ENCODE data around the gene TERB2.
"Not testable (repeated sequence)": the region's sequence is repeated elsewhere in the genome, so short reads cannot be mapped to it uniquely, and the experiment has no call there.

The TERB2 gene

DNA sequence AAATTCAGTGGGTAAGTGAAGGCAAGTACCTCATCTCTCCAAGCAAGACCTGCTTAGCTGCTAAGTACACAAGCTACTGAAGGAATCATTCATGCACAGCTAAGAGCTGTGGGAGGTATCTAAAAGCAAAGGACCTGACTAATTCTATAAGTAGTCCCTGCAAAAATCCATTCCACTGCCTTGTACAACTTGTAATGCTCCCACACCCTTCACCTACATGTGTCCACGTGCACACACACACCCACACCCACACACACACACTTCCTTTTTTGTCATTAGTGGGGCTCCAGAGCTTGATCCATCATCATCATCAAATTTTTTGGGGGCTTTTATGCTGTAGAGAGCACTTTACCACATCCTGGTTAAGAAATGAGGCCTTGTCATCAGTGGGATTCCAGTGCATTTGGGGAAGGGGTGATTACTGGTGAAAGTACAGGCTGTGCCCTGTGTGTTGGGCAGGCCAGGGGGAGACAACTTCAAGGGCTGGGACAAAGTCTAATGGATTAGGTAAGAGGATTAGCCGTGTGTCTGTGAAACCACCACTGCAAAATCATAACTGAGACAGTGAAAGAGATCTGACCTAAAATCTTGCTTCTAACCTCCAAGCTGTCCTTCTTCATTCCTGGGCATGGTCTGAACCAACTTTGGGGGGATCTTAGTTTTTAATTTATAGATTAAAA lies 47.4 kb downstream of the TERB2 start:
- DNase-seq (ENCODE audit: low spot score): peak; percentile 49

DNA sequence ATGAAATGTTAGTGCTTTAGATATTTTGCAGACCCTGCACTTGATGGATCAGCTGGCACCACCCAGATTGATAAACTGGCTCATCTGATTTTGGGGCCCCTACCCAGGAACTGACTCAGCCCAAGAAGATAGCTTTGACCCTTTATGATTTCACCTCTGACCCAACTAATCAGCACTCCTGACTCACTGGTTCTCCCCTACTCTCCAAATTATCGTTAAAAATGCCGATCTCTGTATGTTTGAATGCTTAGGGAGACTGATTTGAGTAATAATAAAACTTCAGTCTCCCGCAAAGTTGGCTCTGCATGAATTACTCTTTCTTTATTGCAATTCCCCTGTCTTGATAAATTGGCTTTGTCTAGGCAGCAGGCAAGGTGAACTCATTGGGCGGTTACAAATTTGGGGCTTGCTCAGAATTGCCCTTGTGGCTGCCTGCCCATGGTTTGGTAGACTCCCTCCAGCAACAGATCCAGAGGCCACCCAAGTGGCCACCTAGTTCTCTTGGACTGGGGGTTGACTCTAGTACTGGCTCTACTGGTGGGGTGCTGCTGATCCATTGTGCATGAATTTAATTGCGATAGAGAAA lies 48.2 kb downstream of the TERB2 start:
- not testable (repeated sequence) for DNase-seq (ENCODE audit: low spot score)

DNA sequence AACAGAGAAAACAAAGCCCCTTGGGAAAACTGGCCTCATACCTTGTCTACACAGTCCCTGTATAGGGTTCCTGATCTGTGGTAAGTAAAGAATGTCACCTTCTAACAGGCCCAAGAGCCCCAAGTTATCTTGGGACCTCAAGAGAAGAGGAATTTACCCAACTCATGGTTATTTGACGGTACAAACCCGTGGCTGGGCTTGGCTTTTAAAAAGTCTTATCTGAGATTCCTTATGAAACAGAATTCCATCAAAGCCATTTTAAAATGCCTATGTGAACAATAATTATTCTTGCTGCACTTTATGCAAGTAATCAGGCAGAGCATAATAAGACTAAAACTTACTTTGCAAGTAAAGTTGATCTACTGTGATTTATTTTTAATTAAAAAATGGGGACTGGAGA lies 52.6 kb downstream of the TERB2 start:
- no peak for DNase-seq (ENCODE audit: low spot score)

DNA sequence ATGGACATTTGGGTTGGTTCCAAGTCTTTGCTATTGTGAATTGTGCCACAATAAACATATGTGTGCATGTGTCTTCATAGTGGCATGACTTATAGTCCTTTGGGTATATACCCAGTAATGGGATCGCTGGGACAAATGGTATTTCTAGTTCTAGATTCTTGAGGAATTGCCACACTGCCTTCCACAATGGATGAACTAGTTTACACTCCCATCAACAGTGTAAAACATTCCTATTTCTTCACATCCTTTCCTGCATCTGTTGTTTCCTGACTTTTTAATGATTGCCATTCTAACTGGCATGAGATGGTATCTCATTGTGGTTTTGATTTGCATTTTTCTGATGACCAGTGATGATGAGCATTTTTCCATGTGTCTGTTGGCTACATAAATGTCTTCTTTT lies 58.6 kb downstream of the TERB2 start:
- DNase-seq (ENCODE audit: low spot score): peak; percentile 16

DNA sequence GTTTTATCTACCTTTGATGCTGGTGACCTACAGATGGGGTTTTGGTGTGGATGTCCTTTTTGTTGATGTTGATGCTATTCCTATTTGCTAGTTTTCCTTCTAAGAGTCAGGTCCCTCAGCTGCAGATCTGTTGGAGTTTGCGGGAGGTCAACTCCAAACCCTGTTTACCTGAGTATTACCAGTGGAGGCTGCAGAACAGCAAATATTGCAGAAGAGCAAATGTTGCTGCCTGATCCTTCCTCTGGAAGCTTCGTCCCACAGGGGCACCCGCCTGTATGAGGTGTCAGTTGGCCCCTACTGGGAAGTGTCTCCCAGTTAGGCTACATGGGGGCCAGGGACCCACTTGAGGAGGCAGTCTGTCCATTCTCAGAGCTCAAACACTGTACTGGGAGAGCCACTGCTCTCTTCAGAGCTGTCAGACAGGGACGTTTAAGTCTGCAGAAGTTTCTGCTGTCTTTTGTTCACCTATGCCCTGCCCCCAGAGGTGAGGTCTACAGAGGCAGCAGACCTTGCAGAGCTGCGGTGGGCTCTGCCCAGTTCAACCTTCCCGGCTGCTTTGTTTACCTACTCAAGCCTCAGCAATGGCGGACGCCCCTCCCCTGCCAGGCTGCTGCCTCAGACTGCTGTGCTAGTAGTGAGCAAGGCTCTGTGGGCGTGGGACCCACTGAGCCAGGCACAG lies 63.9 kb downstream of the TERB2 start:
- not testable (repeated sequence) for DNase-seq (ENCODE audit: low spot score)

DNA sequence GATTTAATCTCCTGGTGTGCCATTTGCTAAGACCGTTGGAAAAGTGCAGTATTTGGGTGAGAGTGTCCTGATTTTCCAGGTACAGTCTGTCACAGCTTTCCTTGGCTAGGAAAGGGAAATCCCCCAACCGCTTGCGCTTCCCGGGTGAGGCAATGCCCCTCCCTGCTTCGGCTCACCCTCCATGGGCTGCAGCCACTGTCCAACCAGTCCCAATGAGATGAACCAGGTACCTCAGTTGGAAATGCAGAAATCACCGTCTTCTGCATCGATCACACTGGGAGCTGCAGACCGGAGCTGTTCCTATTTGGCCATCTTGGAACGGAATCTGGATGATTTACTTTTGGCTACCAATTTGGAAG lies 64.4 kb downstream of the TERB2 start:
- DNase-seq (ENCODE audit: low spot score): not testable (repeated sequence)

DNA sequence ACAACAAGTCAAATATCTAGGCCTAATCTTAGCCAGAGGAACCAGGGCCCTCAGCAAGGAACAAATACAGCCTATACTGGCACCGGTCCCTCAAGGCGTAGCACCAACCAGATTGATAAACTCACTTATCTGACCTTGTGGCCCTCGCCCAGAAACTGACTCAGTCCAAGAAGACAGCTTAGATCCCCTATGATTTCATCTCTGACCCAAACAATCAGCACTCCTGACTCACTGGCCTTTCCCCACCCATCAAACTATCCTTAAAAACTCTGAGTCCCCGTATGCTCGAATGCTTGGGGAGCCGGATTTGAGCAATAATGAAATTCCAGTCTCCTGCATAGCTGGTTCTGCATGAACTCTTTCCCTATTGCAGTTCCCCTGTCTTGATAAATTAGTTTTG lies 64.9 kb downstream of the TERB2 start:
- peak; percentile 63 for DNase-seq (ENCODE audit: low spot score)

DNA sequence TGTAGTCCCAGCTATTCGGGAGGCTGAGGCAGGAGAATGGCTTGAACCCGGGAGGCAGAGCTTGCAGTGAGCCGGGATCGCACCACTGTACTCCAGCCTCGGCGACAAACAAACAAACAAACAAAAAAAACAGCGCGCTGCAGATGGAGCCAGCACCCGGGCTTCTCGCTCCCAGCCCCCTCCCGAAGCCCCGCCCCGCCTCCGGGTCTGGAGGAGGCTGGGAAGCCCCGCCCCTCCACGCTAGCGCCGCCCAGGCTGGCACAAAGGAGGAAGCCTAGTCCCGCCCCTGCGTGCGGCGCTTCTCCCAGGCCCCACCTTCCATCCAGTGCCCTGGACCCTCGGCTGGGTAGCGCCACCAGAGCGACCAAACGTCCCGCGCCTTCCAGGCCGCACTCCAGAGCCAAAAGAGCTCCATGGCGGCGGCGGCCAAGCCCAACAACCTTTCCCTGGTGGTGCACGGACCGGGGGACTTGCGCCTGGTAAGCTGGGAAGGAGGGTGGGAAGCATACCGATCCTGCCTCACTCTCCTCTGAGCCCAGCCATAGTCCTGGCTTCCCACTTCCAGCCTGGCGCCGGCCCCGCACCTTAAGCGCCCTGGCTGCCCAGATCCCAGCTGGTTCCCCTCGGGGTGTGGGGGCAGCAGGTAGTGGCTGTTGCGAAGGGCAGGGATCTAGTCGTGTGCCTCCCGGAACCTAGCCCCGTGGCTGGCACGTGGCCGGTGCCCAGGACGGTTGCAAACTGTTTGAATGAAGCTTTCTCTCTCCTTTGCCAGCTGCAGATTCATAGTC lies 66.6 kb downstream of the TERB2 start, which contains the start of gene SORD:
Gene SORD (plus strand): TSS at position 325 of the 788 bp plus-strand sequence. CDS start 89 bp downstream, at position 414.
- peak; percentile 84 for DNase-seq (ENCODE audit: low spot score)

DNA sequence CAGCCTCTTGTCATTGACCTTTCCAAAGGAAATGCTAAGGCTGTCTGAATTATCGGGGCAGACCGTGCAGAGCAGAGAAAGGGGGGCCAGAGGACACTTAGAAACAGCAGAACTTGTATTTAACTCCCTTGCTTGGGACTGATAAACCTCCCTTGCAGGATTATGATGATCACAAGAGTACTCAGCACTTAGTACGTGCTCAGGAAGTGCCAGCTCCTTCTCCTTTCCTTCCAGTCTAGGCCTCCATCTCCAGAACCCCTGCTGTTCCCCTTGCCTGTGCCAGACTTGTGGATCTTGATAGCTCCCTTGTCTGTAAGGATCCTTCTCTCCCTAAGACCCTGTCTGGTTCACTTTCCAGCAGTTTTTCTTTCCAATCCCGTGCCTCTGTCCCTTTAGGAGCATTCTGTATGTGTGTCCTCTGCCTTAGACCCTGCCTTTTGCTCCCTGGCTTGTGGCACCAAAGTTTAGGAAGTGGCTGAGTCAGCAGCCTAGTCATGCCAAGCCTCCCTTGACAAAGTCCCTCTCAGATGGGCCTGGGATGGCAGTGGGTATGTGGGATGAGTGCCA lies 67.3 kb downstream of the TERB2 start:
- DNase-seq (ENCODE audit: low spot score): peak; percentile 48

DNA sequence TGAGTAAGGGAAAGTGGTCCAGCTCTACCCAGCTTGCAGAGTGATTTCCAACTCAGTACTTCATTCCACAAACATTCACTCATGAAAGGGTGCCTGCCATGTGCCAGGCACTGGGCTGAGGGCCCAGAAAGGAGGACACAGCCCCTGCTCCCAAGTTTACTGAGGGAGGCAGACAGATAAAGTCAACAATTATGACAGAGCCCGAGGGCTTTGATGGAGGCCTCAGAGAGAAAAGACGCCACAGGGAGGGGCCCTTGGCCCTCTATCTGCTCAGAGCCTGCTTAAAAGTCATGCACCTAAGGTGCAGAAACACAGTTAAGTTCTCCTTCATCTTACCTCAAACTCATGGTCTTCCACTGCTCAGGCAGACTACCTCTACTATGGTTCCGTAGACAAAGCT lies 68.2 kb downstream of the TERB2 start:
- not testable (repeated sequence) for DNase-seq (ENCODE audit: low spot score)

DNA sequence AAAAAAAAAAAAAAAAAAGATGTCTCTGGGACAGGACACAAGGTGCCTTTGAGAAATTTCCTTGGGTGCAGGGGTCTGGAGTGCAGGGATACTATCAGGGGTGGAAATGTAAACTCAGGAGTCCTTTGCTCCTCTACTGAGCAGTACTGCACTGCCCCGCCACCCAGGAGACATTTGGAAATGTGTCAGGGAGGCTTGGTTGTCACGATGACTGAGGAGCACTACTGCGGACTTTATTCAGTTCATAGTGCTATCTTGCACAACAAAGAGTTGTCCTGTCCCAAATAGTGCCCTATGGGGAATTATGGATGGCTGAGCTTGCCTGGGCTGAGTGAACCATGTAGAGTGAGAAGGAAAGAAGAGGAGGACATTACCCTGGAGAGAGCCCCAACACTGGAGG lies 69.1 kb downstream of the TERB2 start:
- DNase-seq (ENCODE audit: low spot score): not testable (repeated sequence)

DNA sequence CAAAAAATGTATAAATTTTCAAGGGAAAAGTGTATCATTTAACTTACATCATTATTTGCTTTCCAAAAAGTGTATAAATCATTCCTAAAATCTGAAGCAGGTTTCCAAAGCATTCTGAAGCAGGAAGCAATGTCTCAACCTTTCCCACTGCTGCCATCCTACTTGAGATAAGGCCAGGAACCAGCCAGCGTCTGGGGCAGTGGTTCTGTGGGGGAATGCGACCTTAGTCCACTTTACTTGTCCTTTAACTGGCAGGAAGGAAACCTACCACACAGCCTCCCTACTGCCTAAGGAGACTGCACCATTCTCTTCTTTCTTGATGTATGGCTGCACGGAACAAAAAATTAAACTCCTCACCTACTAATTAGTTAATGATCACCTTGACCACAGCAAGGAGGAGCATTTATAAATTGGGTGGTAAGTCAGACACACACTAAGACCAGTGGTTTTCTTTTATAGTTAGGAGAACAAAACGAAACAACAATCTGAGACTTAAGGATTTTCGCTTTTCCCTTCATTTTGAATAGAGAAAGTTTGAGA lies 70.2 kb downstream of the TERB2 start:
- DNase-seq (ENCODE audit: low spot score): peak; percentile 35

DNA sequence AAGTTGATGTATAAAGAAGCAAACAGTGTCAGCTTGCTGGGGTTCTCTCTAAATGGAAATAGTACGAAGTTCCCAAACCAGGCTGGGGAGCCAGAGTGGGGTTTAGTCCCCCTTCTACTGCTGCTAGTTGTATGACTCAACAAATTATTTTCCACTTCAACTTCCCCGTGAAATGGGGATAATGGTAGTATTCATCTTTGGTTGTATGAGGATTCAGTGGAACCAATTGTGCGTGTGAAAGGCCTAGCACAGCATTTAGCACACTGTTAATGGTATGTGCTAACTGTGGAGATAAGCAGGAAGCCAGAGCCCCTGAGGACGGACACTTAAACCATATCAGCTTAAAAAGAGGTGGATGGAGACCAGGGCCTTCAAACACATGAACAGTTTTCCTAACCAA lies 70.7 kb downstream of the TERB2 start:
- DNase-seq (ENCODE audit: low spot score): peak; percentile 22
